RWPE2 (cell line): ENCODE measurements around the gene ADCYAP1R1.
A peak's percentile ranks its signal among the peaks of the same experiment; 100 is the strongest.

Experiments used
- ATAC-seq: fragments of 200-7000 bp; cut with Tn5 transposase; 3 replicates; pipeline ENCODE4 v1.9.1; 2021; ENCODE audit warnings: low read depth
- DNase-seq: peaks from one replicate; pipeline ENCODE4 v3.0.0-alpha.2; 2020; ENCODE audit warnings: low spot score
- H3K27ac ChIP-seq: fragments of 450-650 bp; 2 replicates; pipeline ENCODE4 v1.5.1; 2017; ENCODE audit warnings: mild to moderate bottlenecking; ENCODE audit not compliant: poor library complexity, severe bottlenecking
- H3K27me3 ChIP-seq: fragments of 250-450 bp; sonication (Bioruptor Pico); 2 replicates; pipeline ENCODE4 v1.5.1; 2021; ENCODE audit warnings: mild to moderate bottlenecking, moderate library complexity; ENCODE audit not compliant: insufficient read depth, poor library complexity, severe bottlenecking
- H3K36me3 ChIP-seq: fragments of 250-450 bp; sonication (Bioruptor Pico); 2 replicates; pipeline ENCODE4 v1.5.1; 2020; ENCODE audit warnings: low read depth, mild to moderate bottlenecking, moderate library complexity
- H3K4me1 ChIP-seq: fragments of 250-450 bp; sonication (Bioruptor Pico); 2 replicates; pipeline ENCODE4 v1.5.1; 2021; ENCODE audit warnings: mild to moderate bottlenecking, moderate library complexity; ENCODE audit not compliant: insufficient read depth, poor library complexity, severe bottlenecking
- H3K4me3 ChIP-seq: fragments of 250-450 bp; sonication (Bioruptor Pico); 2 replicates; pipeline ENCODE4 v1.5.1; 2021; ENCODE audit warnings: mild to moderate bottlenecking, moderate library complexity; ENCODE audit not compliant: severe bottlenecking
- H3K9me3 ChIP-seq: fragments of 250-450 bp; sonication (Bioruptor Pico); 2 replicates; pipeline ENCODE4 v1.5.1; 2021; ENCODE audit warnings: mild to moderate bottlenecking, moderate library complexity; ENCODE audit not compliant: severe bottlenecking
- TF ChIP-seq, protein P1 (sequence below): fragments of 450-650 bp; IDR thresholded peaks from one replicate; pipeline ENCODE4 v1.5.1; 2017; ENCODE audit warnings: mild to moderate bottlenecking, moderate library complexity; ENCODE audit not compliant: poor library complexity, severe bottlenecking

ADCYAP1R1 gene

DNA sequence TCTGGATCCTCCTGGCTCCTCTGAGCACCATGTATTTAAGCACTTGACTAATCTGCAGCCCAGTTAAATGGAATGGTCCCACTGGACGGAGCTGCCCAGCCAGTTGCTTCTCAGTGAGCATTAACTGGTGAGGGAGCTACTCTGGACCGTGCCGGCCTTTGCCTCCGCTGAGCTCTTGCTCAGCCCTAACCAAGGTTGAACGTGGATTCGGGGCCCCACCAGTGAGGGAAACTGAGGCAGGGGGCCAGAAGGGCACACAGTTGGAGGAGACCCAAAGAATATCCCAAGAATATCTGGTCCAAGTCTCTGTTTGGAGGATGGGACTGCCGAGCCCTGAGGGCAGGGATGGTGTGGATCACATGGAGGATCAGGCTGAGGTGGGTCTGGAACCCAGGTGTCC lies 13.7 kb downstream of the ADCYAP1R1 start:
- DNase-seq (no peak), ATAC-seq (no peak)

DNA sequence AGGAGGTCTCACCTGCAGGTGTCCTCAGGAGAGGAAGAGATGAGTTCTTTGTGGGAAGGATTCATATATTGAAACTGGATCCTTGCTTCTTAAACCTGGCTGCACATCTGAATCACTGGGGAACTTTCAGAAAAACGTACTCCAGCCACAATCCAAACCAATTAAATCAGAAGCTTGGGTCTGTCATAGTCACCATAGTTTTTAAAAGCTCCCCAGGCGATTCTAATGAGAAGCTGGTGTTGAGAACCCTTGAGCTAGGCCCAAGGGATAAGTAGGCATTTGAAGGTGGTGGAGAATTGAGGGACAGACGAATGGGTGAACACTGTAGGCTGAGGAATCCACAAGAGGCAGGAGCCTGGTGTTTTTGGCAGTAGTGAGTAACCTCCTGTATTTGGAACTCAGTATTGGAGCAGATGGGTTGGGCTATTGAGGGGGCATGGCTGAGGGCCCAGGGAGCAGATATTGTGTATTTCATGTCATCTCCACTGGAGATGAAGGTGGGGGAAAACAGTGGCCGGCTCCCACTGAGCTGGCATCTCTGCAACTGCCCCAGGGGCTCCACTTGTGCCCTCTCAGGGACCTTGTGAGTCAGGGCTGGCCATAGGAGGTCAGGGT lies 14.5 kb downstream of the ADCYAP1R1 start:
- Histone ChIP-seq H3K27me3 (no peaks in the 10 kb centered on the region), H3K4me3 (no peak overlapping the region), H3K4me1 (no peaks in the 10 kb centered on the region), H3K36me3 (no peaks in the 10 kb centered on the region), H3K9me3 (no peaks in the 10 kb centered on the region), H3K27ac (no peak overlapping the region)
- DNase-seq (peak; percentile 26), ATAC-seq (no peak)
- TF ChIP-seq, protein P1, sequence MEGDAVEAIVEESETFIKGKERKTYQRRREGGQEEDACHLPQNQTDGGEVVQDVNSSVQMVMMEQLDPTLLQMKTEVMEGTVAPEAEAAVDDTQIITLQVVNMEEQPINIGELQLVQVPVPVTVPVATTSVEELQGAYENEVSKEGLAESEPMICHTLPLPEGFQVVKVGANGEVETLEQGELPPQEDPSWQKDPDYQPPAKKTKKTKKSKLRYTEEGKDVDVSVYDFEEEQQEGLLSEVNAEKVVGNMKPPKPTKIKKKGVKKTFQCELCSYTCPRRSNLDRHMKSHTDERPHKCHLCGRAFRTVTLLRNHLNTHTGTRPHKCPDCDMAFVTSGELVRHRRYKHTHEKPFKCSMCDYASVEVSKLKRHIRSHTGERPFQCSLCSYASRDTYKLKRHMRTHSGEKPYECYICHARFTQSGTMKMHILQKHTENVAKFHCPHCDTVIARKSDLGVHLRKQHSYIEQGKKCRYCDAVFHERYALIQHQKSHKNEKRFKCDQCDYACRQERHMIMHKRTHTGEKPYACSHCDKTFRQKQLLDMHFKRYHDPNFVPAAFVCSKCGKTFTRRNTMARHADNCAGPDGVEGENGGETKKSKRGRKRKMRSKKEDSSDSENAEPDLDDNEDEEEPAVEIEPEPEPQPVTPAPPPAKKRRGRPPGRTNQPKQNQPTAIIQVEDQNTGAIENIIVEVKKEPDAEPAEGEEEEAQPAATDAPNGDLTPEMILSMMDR: no peak

More for the DNA sequence above, 13.7 kb downstream of the ADCYAP1R1 start:
- TF ChIP-seq, protein P1: no peak
- H3K9me3 ChIP-seq: no peaks in the 10 kb centered on the region
- no peaks in the 10 kb centered on the region for H3K27me3 ChIP-seq
- no peak overlapping the region for H3K27ac ChIP-seq
- no peaks in the 10 kb centered on the region for H3K4me1 ChIP-seq
- no peak overlapping the region for H3K4me3 ChIP-seq
- no peaks in the 10 kb centered on the region for H3K36me3 ChIP-seq

DNA sequence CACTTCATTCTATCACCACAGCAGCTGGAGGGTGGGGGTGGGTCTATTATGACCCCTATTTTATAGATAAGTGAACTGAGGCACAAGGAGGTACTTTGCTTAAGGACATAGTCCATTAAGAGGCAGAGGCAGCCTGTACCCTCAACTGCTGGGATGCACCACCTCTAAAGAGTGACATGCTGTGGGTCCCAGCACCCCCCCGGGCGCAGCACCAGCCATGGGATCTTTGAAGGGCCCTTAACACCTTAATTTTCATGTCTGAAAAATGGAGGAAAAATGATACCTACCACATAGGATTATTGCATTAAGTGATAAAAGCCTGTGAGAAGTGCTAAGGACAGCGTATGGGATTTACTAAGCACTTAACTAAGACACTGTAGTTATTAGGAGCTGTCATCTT lies 15.4 kb downstream of the ADCYAP1R1 start:
- Histone ChIP-seq H3K36me3 (no peaks in the 10 kb centered on the region), H3K27ac (no peak overlapping the region), H3K27me3 (no peaks in the 10 kb centered on the region), H3K9me3 (no peaks in the 10 kb centered on the region), H3K4me1 (no peaks in the 10 kb centered on the region), H3K4me3 (no peak overlapping the region)
- DNase-seq (peak; percentile 7), ATAC-seq (no peak)
- TF ChIP-seq, protein P1: no peak

DNA sequence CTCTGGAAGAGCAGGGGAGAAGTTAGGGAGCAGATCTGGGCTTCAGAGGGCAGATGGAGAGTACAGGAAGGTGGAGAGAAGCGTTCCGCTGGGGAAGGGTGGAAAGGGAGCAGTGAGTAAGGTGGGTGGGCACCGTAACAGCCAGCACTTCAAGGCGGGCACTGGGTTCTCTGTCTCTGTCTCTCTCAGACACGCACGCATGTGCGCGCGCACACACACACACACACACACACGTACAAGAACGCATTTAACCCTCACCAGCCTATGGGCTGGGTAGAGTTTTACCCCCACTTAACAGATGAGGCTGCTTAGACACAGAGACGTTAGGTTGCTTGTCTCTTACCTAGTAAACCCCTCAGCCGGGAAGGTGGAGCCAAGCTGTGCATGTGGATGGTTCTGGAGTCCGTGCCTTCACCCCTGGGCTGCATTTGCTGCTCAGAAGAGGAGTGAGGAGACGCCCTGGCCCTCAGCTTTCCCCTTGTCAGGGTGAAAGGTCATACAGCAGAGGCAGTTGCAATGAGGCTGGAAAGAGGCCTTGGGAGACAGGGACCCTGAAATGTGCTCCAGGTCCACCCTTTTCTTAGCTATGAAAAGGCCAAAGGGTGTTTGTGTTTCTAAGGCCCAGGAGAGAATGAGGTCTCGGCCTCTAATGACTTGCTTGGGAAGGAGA lies 16.0 kb downstream of the ADCYAP1R1 start:
- TF ChIP-seq, protein P1: no peak
- Histone ChIP-seq H3K27ac (no peak overlapping the region), H3K9me3 (no peaks in the 10 kb centered on the region), H3K4me3 (no peak overlapping the region), H3K27me3 (no peaks in the 10 kb centered on the region), H3K36me3 (no peaks in the 10 kb centered on the region), H3K4me1 (no peaks in the 10 kb centered on the region)
- peak; percentile 29 for DNase-seq
- ATAC-seq: no peak

DNA sequence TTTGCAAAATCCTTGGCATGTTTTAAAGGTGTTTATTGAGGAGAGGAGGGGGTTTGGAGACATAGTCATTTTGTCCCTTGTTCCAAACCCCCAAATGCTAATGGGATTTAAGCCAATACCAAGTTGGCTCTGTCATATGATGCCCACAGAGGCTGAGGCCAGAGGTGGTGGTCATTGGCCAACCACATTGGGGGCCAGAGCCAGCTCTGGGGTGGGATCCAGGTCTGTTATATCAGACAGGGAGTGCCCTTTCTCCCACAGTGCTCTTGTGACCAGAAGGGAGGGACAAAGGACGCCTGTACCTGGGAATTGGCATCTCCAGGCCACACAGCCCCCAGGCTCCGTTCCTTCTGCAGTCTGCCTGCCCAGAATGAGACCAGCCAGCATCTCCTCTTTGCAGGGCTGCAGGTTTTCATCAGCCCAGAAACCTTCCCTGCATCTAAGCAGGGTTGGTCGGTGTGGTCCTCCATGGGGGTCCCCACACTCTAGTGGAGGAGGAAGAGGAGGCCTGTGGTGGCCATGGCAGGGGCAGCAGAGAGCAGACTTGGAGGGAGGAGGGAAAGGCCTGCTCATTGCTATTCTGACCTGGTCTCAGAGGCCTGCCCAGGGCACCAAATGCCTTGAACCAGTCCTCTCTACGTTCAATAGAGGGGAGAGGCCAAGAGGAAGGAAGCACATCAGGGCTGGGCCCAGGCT lies 17.9 kb downstream of the ADCYAP1R1 start:
- Histone ChIP-seq H3K4me1 (no peaks in the 10 kb centered on the region), H3K4me3 (no peak overlapping the region), H3K27me3 (no peaks in the 10 kb centered on the region), H3K9me3 (no peaks in the 10 kb centered on the region), H3K27ac (no peak overlapping the region), H3K36me3 (no peaks in the 10 kb centered on the region)
- TF ChIP-seq, protein P1: no peak
- ATAC-seq: no peak
- DNase-seq: peak; percentile 28
